Thoracic aorta (tissue), 2 donors: ENCODE data around the gene CREB5. TPM values are rescaled to one million over a fixed set of nuclear protein-coding genes. Genes with fewer than 3 reads are reported as not detected.

Source experiments
- ATAC-seq: fragments of 150-250 bp; one replicate; pipeline ENCODE4 v1.8.0; 2017; ENCODE audit warnings: low read depth; ENCODE audit not compliant: insufficient number of reproducible peaks, low FRiP score
- DNase-seq: peaks from one replicate; pipeline ENCODE4 v3.0.0-alpha.2; 2020; ENCODE audit warnings: low spot score
- H3K27ac ChIP-seq, 2 donors: fragments of 200-600 bp; sonication (generic); 1 replicate in 1 of 2; 2 replicates in 1 of 2; pipeline ENCODE4 v1.5.1; 2016; ENCODE audit warnings: mild to moderate bottlenecking in 2 of 2, moderate library complexity in 2 of 2
- H3K27me3 ChIP-seq: fragments of 200-600 bp; sonication (generic); replicated peaks from 2 replicates; pipeline ENCODE4 v1.6.0; 2016; ENCODE audit warnings: mild to moderate bottlenecking; ENCODE audit not compliant: insufficient read depth
- H3K36me3 ChIP-seq: fragments of 200-600 bp; sonication (generic); one replicate; pipeline ENCODE4 v1.5.1; 2016
- H3K4me1 ChIP-seq, 2 donors: fragments of 200-600 bp; sonication (generic); 1 replicate in 1 of 2; 2 replicates in 1 of 2; pipeline versions ENCODE4 v1.5.1 to v1.6.0; 2016; ENCODE audit warnings: low read depth in 2 of 2, mild to moderate bottlenecking in 1 of 2; ENCODE audit not compliant: control insufficient read depth in 1 of 2
- H3K4me3 ChIP-seq: fragments of 200-600 bp; sonication (generic); 2 replicates; pipeline ENCODE4 v1.5.1; 2016; ENCODE audit warnings: mild to moderate bottlenecking
- H3K9me3 ChIP-seq: fragments of 200-600 bp; sonication (generic); 2 replicates; pipeline ENCODE4 v1.5.1; 2016
- CTCF ChIP-seq: fragments of 200-600 bp; sonication (generic); IDR thresholded peaks from one replicate; pipeline ENCODE4 v1.5.1; 2019; ENCODE audit warnings: antibody characterized with exemption
- total RNA-seq, 2 donors: library from RNA; depleted of rRNA; stranded (reverse); fragments of >200 nt; gene quantifications; one replicate each; pipeline versions ENCODE4 v1.1.0 to v1.2.3, GENCODE V29; 2016

CREB5 gene
- total RNA-seq, 2 donors from 2014 or later: 44.4 to 49.1 TPM

DNA sequence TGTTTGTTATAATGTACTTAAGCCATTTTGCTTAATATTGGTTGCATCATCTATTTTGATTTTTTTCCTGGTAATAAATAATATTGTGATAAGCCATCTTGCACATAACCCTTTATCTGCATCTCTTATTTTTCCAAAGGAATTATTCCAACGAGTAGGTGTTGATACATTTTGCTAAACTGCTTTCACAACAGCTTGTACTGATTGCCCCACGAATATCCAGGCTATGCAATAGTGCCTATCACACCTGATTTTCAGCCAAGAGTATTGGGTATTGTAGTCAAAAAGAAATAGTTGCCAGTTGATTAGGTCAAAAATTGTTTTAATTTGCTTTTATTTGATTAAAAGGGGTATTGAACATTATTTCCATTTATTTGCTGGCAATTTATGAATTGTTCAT lies 20.7 kb downstream of the CREB5 start:
- H3K4me3 ChIP-seq: no peak overlapping the region
- no peaks in the 10 kb centered on the region for H3K9me3 ChIP-seq
- no peak overlapping the region for H3K27ac ChIP-seq
- no peak for ATAC-seq
- H3K27me3 ChIP-seq: no peaks in the 10 kb centered on the region
- TF ChIP-seq CTCF: no peak
- H3K4me1 ChIP-seq: no peaks in the 10 kb centered on the region
- H3K36me3 ChIP-seq: no peaks in the 10 kb centered on the region
- no peak for DNase-seq

DNA sequence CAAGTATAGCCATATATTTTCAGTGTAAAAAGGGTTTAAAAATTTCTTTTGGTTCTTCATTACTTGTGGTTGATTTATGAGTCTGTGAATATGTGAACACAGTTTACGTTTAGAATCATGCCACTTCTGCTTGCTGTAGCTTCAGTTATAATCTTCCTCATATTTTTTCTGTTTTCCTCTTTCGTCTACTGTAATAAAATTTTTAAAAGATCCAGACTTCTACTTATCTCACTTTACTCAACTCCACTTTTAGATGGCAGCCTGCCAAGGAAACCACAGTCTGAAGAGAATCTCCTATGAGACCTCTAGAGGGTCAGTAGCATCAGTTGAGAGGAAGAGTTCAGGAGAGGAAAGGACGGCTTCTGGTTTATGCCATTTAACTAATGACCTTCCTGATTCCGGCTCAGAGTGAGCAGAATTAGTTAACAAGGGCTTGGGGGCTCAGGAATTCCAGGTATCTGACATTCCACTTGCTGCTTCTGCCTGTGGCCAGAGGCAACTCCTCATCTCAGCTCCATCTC lies 21.4 kb downstream of the CREB5 start:
- H3K4me3 ChIP-seq: no peak overlapping the region
- ATAC-seq (no peak), DNase-seq (no peak)
- H3K27ac ChIP-seq: no peak overlapping the region
- TF ChIP-seq CTCF: no peak
- no peaks in the 10 kb centered on the region for H3K36me3 ChIP-seq
- H3K9me3 ChIP-seq: no peaks in the 10 kb centered on the region
- H3K27me3 ChIP-seq: no peaks in the 10 kb centered on the region
- H3K4me1 ChIP-seq: no peaks in the 10 kb centered on the region

GRCh38 chr7:28434510-28434909 lies 22.2 kb downstream of the CREB5 start:
- ATAC-seq (no peak), DNase-seq (no peak)
- Histone ChIP-seq H3K27me3 (no peaks in the 10 kb centered on the region), H3K27ac (no peak overlapping the region), H3K4me3 (no peak overlapping the region), H3K9me3 (no peaks in the 10 kb centered on the region), H3K36me3 (no peaks in the 10 kb centered on the region), H3K4me1 (no peaks in the 10 kb centered on the region)
- TF ChIP-seq CTCF: no peak

DNA sequence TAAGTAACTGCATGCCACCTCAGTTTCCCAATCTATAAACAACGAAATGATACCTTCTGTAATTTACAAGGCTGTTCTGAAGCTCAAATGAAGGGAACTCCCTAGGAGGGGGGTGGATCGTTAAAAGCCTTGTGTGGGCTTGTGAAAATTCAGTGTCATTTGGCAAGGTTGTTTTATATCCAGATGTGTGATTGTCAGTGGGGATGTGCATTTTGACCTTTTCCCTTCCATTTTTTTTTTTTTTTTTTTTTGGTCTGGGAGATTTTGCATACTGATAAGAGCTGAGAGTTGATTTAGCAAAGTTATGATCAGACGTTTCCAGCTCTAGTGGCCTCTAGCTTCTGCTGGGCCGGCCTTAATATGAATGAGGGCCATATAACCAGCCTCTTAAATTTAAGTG lies 22.8 kb downstream of the CREB5 start:
- ATAC-seq (no peak), DNase-seq (no peak)
- no peak for TF ChIP-seq CTCF
- no peaks in the 10 kb centered on the region for H3K9me3 ChIP-seq
- H3K4me3 ChIP-seq: no peak overlapping the region
- no peaks in the 10 kb centered on the region for H3K4me1 ChIP-seq
- H3K27me3 ChIP-seq: no peaks in the 10 kb centered on the region
- no peak overlapping the region for H3K27ac ChIP-seq
- H3K36me3 ChIP-seq: no peaks in the 10 kb centered on the region

GRCh38 chr7:28435732-28436378 lies 23.5 kb downstream of the CREB5 start:
- Histone ChIP-seq H3K27ac (no peak overlapping the region), H3K4me3 (no peak overlapping the region), H3K27me3 (no peaks in the 10 kb centered on the region), H3K9me3 (no peaks in the 10 kb centered on the region), H3K4me1 (no peaks in the 10 kb centered on the region), H3K36me3 (no peaks in the 10 kb centered on the region)
- no peak for TF ChIP-seq CTCF
- DNase-seq (no peak), ATAC-seq (no peak)
